SKM-1 (cell line): Measurements from ENCODE around the gene FAM240A.

Experiments
- DNase-seq: peaks from one replicate; lab custom pipeline; 2025; ENCODE audit not compliant: unreplicated experiment; lab: John Stamatoyannopoulos, UW

Gene FAM240A

GRCh38 chr3:46673151-46674030 lies 61.1 kb downstream of the FAM240A start:
- DNase-seq = no peak

- DNase-seq = no peak
Observed at GRCh38 chr3:46674031-46674845, 61.9 kb downstream of the FAM240A start.

- DNase-seq = no peak
Observed at GRCh38 chr3:46675426-46675825, 63.1 kb downstream of the FAM240A start.
